Jurkat, Clone E6-1 (cell line): ENCODE results near the gene MRPL43. TPM values are rescaled to one million over a fixed set of nuclear protein-coding genes. Genes with fewer than 3 reads are reported as not detected.
A peak's percentile ranks its signal among the peaks of the same experiment; 100 is the strongest.
"Not testable (repeated sequence)": the region's sequence is repeated elsewhere in the genome, so short reads cannot be mapped to it uniquely, and the experiment has no call there.

Source experiments
- DNase-seq: peaks from one replicate; pipeline ENCODE4 v3.0.0-alpha.2; 2011; ENCODE audit warnings: low read depth, low spot score
- H3K4me3 ChIP-seq: 2 replicates; pipeline ENCODE4 v1.5.1; 2011; ENCODE audit warnings: mild to moderate bottlenecking, low read length, control low read depth, moderate library complexity
- polyA plus RNA-seq: library from polyadenylated mRNA; unstranded; fragments of >200 nt; gene quantifications from one replicate; pipeline ENCODE4 v1.2.1, GENCODE V29; 2012; ENCODE audit warnings: missing spikeins; ENCODE audit not compliant: insufficient read length, insufficient read depth

MRPL43 gene
- polyA plus RNA-seq: 115 TPM

GRCh38 chr10:100986952-100987684, at the start of gene MRPL43, which contains the start of gene TWNK:
Gene MRPL43, minus strand, starts transcription at chr10:100987497. Its CDS starts 54 bp downstream, at chr10:100987443.
Gene TWNK, plus strand, starts transcription at chr10:100987543. Its CDS starts 668 bp downstream, at chr10:100988211.
- peak; percentile 69 for DNase-seq

GRCh38 chr10:101036726-101037125, 49.4 kb upstream of the MRPL43 start:
- no peak for DNase-seq
- H3K4me3 ChIP-seq: no peak overlapping the region

More at GRCh38 chr10:100986952-100987684, at the start of gene MRPL43, which contains the start of gene TWNK:
- H3K4me3 ChIP-seq: peak within 1 kb of the TSS; percentile 99

- DNase-seq: no peak
These were observed 48.8 kb upstream of the MRPL43 start for GRCh38 chr10:101035916-101036702.

GRCh38 chr10:101035314-101035713, 48.0 kb upstream of the MRPL43 start:
- no peak for DNase-seq
- no peak overlapping the region for H3K4me3 ChIP-seq

More at GRCh38 chr10:101035916-101036702, 48.8 kb upstream of the MRPL43 start:
- H3K4me3 ChIP-seq: no peak overlapping the region

GRCh38 chr10:101034404-101034803, 47.1 kb upstream of the MRPL43 start:
- not testable (repeated sequence) for DNase-seq

GRCh38 chr10:101033276-101033675, 46.0 kb upstream of the MRPL43 start:
- DNase-seq: no peak
- no peak overlapping the region for H3K4me3 ChIP-seq

More at GRCh38 chr10:101034404-101034803, 47.1 kb upstream of the MRPL43 start:
- H3K4me3 ChIP-seq: not testable (repeated sequence)

- H3K4me3 ChIP-seq: peak overlapping the region; percentile 85
These were observed 45.4 kb upstream of the MRPL43 start for GRCh38 chr10:101032637-101033224.

GRCh38 chr10:101031796-101032636, 44.7 kb upstream of the MRPL43 start:
- peak; percentile 51 for DNase-seq

More at GRCh38 chr10:101032637-101033224, 45.4 kb upstream of the MRPL43 start:
- DNase-seq: peak; percentile 39

GRCh38 chr10:101031128-101031795, 44.0 kb upstream of the MRPL43 start, which contains the start of the genes PDZD7 and SFXN3:
Gene PDZD7, minus strand, starts transcription at chr10:101031129. Its CDS starts 910 bp downstream, at chr10:101030219.
Gene SFXN3, plus strand, starts transcription at chr10:101031234. Its CDS starts 3,461 bp downstream, at chr10:101034695.
- H3K4me3 ChIP-seq: peak within 1 kb of the TSS; percentile 85
- peak; percentile 90 for DNase-seq

More at GRCh38 chr10:101031796-101032636, 44.7 kb upstream of the MRPL43 start:
- H3K4me3 ChIP-seq: peak overlapping the region; percentile 85

- peak overlapping the region; percentile 85 for H3K4me3 ChIP-seq
- no peak for DNase-seq
These were observed 43.3 kb upstream of the MRPL43 start for GRCh38 chr10:101030496-101031127.

GRCh38 chr10:101029520-101030295, 42.4 kb upstream of the MRPL43 start:
- DNase-seq: no peak
- H3K4me3 ChIP-seq: no peak overlapping the region

GRCh38 chr10:101028446-101029337, 41.4 kb upstream of the MRPL43 start:
- H3K4me3 ChIP-seq: no peak overlapping the region
- DNase-seq: no peak

- no peak for DNase-seq
- no peak overlapping the region for H3K4me3 ChIP-seq
These were observed 39.9 kb upstream of the MRPL43 start for GRCh38 chr10:101027106-101027720.

GRCh38 chr10:101022967-101023705, 35.8 kb upstream of the MRPL43 start:
- H3K4me3 ChIP-seq: no peak overlapping the region

More at GRCh38 chr10:101022967-101023705, 35.8 kb upstream of the MRPL43 start:
- no peak for DNase-seq
